ENCODE measurements around the gene NFASC.
A peak's percentile ranks its signal among the peaks of the same experiment; 100 is the strongest.

NFASC gene

DNA sequence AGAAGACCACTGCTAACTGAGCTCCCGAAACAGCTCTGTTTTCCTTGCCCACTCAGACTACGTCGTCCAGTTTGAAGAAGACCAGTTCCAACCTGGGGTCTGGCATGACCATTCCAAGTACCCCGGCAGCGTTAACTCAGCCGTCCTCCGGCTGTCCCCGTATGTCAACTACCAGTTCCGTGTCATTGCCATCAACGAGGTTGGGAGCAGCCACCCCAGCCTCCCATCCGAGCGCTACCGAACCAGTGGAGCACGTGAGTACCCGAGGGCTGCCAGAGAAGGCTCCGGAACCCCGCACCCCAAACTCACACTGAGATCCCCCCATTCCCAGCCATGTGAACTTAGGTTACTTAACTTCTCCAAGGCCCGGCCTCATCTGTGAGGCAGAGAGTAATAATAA lies 108.6 kb downstream of the NFASC start:
- no peak for DNase-seq (ENCODE audit: low read depth in 1 of 2, low spot score in 1 of 2)

DNA sequence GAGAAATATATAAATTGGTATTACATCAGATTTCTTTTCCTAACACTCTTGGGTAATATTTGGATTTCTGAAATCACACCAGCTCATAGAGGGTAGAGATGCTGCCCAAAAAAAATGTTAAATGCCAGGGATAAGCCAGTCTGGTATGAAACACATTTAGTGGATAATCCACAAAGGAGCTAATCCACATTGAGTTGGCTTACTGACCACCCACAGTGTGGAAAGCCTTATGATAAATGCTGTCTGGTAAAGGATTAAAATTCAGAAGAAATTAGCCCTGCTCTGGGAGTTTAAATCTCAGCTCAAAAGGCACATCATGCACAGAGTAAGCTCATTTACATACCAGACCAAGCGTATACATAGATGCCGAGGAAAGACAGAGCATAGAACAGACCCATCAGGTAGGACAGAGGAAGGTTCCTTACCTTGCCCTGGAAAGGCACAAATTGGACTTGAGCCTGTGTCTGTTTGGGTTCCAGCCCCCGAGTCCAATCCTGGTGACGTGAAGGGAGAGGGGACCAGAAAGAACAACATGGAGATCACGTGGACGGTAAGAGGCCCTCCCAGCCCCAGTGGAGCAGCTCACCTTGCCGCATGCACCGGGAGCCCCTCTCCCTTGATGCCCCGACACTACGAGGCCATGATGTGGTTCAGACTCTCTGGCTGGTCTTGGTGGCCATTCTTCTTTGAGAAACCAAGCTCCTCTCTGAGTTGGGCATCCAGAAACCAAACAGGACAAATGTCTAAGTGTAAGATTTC lies 109.4 kb downstream of the NFASC start:
- DNase-seq (ENCODE audit: low read depth in 1 of 2, low spot score in 1 of 2): no peak

- DNase-seq (ENCODE audit: low read depth in 1 of 2, low spot score in 1 of 2): no peak
Observed at GRCh38 chr1:204980840-204981405, 110.3 kb downstream of the NFASC start.

DNA sequence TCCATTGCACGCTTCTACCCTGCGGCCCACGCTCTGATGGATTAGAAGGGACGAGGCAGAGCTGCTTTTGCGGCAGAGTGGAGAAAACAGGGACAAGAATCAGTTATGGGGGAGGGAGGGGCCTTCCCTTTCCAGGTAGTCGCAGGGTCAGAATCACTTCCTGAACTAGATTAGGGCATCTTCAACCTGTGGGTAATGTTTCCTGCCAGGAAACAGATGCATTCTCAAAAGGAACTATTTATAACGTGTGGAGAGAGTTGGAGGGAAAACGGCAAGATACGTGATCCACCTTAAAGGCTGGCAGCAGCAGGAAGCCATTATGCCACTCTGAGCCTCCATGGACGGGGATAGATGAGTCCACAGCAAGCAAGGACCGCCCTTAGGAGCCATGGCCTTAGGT lies 112.5 kb downstream of the NFASC start:
- DNase-seq (ENCODE audit: low read depth in 1 of 2, low spot score in 1 of 2): no peak

DNA sequence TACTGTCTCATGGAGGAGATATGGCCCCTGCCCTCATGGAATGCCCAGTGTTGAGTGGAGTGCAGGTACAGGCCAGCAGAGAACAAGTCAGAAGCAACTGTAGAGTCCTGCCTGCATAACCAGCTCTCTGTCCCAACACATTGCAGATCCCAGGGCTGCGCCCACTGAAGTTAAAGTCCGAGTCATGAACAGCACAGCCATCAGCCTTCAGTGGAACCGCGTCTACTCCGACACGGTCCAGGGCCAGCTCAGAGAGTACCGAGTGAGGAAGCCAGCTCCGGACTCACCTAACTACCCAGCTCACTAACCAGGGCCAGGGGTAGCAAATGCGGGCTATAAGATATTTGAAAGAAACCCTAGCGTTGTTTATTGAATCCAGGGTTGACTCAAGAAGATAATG lies 113.2 kb downstream of the NFASC start:
- no peak for DNase-seq (ENCODE audit: low read depth in 1 of 2, low spot score in 1 of 2)

- DNase-seq (ENCODE audit: low read depth in 1 of 2, low spot score in 1 of 2): no peak
Observed at GRCh38 chr1:204984499-204984898, 113.8 kb downstream of the NFASC start.

- no peak for DNase-seq (ENCODE audit: low read depth in 1 of 2, low spot score in 1 of 2)
Observed at GRCh38 chr1:204986181-204986580, 115.5 kb downstream of the NFASC start.

DNA sequence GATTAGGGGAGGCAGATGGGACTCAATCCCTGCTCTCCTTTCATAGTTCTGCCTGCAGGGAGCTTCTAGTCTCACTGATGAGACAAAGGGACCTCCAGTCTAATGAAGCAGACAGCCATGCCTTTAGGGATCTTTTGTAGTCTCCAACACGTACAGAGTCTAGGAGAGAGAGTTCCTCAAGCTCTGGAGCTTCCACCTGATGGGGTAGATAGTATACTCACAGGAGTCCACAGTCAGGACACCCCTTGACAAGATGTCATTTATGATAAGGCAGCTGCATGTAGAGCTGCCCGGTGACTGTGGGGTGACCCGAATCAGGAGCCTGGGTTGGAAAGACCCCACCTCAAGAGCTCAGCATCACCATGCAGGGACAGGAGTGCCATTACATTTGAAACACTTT lies 117.0 kb downstream of the NFASC start:
- DNase-seq (ENCODE audit: low read depth in 1 of 2, low spot score in 1 of 2): no peak

- no peak for DNase-seq (ENCODE audit: low read depth in 1 of 2, low spot score in 1 of 2)
Observed at GRCh38 chr1:204988196-204988595, 117.5 kb downstream of the NFASC start.

DNA sequence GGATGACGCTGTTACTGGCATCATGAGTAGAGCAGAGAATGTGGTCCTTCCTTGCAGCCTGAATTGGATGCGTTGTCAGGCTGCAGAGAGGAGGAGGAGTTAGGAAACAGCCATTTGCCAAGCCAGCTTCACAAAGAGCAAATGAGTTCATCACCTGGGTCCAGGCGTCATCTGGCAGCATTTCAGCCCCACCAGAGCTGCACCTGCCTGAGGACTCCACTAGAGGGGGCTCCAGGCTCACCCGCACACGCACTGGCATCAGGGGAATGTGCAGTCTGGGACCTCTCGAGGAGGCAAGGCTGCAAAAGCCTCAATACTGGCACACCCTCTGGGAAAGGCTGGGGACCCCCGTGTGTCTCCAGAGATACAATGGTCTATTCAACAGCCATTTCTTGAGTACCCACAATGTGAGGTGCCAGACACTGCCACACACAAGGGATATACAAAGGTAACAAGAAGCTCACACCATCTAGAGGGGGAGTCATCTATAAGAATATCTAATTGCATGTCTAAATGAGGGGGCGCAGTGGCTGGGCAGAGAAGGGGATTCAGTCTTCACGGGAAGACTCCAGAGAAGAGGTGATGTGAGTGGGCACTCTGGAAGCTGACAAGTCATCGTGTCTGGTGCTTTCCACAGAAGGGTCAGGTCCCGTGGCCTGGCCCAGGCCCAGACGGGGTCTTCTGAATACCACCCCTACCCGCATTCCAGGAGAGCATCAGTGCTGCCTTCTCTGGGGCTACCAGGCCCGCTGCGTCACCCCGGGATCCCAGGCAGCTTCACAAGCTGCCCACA lies 118.8 kb downstream of the NFASC start:
- peak in 1 of 2 donors; percentile 17 for DNase-seq (ENCODE audit: low read depth in 1 of 2, low spot score in 1 of 2)

DNA sequence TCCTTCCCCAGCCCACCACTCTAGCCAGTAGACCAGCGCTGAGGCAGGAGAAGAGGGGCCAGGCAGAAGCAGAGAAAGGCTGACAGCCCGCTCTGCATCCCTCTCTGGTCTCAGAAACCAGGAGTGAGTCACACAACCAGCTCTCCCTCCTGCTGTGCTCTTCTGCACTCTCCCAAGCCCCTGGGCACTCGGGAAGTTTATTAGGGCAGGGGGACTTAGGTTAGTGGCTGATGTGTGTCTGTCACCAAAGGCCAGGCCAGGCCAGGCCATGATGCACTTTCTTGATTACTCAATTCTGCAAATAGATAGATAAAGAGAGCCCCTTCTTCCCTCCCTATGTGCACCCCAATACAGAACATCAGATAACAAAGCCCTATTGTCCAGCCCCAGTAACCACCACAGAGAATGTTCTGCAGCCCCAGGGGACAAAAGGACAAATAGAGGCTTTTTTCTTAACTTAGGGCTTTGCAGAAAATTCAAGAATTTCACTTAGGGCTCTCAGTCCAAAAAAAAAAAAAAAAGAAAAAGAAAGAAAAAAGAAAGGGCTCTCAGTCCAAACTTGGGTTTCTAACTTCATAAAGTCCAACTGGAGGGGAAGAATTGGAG lies 119.5 kb downstream of the NFASC start:
- DNase-seq (ENCODE audit: low read depth in 1 of 2, low spot score in 1 of 2): no peak

- no peak for DNase-seq (ENCODE audit: low read depth in 1 of 2, low spot score in 1 of 2)
Observed at GRCh38 chr1:204990721-204991341, 120.2 kb downstream of the NFASC start.

DNA sequence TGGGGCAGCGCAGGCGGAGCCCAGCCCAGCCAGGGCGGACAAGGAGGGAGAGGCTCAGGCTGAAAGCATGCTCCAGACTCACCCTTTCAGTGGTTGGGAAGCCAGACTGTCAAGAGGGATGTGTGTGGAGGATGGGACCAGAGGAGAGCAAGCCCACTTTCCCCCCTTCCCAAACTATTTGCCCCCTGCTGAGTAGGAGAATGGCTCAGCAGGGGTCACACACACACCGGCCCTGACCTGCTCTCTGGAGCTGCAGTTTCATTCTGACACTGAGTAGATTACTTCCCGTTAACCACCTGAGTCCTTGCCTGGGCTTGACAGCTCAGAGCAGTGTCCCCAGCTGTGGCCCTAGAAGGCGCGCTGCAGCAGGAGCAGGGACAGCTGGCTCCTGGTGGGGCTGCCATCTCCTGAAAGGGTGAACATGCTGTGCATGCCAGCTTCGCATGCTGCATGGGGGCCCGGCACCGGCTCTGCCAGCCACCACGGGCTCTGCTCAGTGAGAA lies 120.7 kb downstream of the NFASC start:
- DNase-seq (ENCODE audit: low read depth in 1 of 2, low spot score in 1 of 2): no peak

DNA sequence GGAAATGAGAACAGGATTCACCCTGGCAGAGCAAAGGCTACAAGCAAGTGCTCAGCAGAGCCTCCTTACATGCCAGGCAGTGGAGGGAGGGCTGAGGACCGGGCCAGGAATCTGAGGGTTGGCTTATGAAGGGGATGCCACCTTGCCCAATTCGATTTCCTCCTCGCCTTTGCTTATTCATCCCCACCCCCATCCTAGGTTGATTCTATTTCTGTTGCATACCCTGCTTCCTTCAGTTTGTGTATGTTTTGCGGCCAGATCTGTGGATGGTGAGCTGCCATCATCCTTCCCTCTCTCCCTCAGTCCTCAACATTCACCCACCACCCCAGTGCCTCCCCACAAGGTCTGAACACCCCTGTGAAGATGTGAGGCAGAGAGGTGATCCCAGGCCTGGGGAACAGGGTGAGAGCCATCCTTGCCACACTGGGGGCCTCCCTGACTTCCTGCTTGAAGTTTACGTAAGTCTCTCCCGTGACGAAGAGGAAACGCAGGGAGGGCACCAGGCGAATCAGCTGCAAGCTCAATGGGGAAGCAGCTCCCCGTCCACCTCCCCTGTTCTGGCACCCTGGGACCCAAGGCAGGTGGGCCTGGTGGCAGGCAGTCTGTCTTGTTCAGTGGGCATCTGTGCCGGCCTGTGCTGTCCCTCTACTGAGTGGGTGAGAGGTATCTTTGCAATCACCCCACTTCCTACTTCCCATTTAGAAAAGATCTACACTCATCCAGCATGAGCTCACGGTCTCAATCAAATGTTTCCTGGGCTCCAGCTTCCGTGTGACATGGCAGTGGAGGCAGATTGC lies 121.7 kb downstream of the NFASC start:
- DNase-seq (ENCODE audit: low read depth in 1 of 2, low spot score in 1 of 2): no peak

DNA sequence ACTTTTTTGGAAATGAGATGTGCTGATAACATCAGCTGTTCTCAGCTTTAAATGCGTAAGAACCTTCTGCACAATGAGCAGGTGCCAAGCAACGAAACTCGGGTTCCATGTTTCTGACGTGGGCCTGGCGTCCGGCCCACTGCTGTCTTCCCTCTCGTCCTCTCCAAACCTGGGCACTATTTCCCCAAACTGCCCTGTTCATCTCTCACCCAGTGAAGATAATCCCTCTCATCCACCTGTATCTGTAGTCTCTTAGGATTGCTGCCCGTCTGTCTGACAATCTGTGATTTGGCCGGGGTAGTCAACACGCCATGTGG lies 122.3 kb downstream of the NFASC start:
- no peak for DNase-seq (ENCODE audit: low read depth in 1 of 2, low spot score in 1 of 2)

- DNase-seq (ENCODE audit: low read depth in 1 of 2, low spot score in 1 of 2): no peak
Observed at GRCh38 chr1:204994086-204994862, 123.6 kb downstream of the NFASC start.

DNA sequence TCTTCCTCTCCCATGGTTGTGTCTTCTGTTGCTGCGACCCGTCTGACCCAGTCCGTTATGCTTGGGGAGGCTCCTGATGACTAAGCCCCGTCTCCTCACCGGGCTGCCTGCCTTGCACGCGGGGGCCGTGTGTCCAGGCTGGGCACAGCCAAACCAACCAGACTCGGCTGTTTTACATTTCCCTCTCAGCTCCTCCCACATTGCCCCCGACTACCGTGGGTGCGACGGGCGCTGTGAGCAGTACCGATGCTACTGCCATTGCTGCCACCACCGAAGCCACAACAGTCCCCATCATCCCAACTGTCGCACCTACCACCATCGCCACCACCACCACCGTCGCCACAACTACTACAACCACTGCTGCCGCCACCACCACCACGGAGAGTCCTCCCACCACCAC lies 126.3 kb downstream of the NFASC start:
- DNase-seq (ENCODE audit: low read depth in 1 of 2, low spot score in 1 of 2): no peak

DNA sequence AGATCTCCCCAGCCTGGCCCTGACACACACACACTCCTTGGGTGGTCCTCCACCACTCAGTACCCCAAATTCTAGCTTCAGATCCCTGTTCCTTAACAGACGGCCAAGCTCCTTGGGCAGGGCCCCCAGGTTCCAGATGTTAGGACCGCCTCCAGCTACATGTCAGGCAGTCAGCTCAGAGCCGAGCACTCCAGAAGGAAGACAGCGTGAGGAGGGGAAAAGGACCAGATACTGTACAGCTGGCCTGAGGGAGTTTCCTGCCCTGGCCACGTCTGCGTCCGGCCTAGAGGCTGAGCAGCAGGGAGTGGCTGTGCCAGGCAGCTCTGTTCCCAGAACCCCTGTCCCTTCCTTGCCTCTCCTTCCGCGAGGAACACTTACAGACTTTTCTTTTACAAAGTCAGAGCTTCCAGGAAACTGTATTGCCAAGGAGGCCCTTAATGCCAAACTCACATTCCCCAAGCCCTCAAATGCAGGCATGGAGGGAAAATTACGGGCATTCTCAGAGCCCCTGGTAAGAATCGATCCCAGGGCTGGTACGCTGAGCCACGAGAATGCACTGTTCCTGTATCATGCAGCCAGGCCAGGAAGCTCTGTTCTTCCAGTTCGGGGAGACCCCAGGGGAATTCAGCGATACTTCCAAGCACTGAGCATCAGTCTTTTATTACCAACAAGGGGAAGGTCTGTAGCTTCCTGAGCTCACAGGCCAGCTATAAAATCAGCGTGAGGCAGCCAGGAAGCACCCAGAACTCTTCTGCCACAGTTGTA lies 127.1 kb downstream of the NFASC start:
- DNase-seq (ENCODE audit: low read depth in 1 of 2, low spot score in 1 of 2): no peak

- no peak for DNase-seq (ENCODE audit: low read depth in 1 of 2, low spot score in 1 of 2)
Observed at GRCh38 chr1:205001162-205001561, 130.5 kb downstream of the NFASC start.

All from activated T-helper 1 cell treated with anti-CD3 and anti-CD28 coated beads, Interleukin-2, amount 50 U/mL, for 16 hours (primary cell).